Left colon (tissue), 2 donors: ENCODE measurements around the gene MEN1. TPM values are rescaled to one million over a fixed set of nuclear protein-coding genes. Genes with fewer than 3 reads are reported as not detected.

ENCODE experiments used
- ATAC-seq: fragments of 200-7000 bp; cut with Tn5 transposase; one replicate; pipeline ENCODE4 v1.9.1; 2020; ENCODE audit warnings: mild to moderate bottlenecking, moderate library complexity
- DNase-seq, 2 donors: peaks; one replicate each; pipeline ENCODE4 v3.0.0-alpha.2; 2020
- intact Hi-C, 2 donors: fragments of 100-400 bp; cut with DNase I in 1 of 2; cut with micrococcal nuclease in 1 of 2; formaldehyde crosslinking; loops; one replicate each; pipeline versions ENCODE4 v1.11.2 to v1.14.0; 2022; cut with DNase I, micrococcal nuclease
- total RNA-seq, 2 donors: library from RNA; stranded (reverse); fragmentation: NEBNext Ultra II Directional; extraction: Animal tissue kit (Norgen Biotek cat#: 25700); gene quantifications; one replicate each; pipeline ENCODE4 v1.2.1, GENCODE V29; 2021
- donor health status: DM: no; HTN: no; CAD: no.
- donor health status: DM: yes; HTN: yes; CAD: no.

MEN1 gene
- total RNA-seq, 2 donors from 2014 or later: 21.0 to 25.5 TPM

DNA sequence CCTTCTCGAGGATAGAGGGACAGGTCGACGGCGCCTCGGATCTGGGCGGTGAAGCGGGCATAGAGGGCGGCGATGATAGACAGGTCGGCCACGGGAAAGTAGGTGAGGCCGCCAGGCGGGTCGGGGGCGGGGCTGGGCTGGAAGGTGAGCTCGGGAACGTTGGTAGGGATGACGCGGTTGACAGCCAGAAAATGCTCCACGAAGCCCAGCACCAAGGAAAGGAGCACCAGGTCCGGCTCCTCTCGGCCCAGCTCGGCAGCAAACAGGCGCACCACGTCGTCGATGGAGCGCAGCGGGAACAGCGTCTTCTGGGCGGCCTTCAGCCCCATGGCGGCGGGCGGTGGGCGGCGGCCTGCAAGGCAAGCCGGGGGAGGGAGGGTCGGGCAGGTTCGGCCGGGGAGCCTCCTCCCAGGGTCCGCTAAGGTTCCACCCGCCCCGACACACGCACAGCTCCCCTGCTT is 540 bp downstream of the MEN1 start:
- ATAC-seq: peak; percentile 76
- intact Hi-C loops: no loop called here
- peak; percentile 71 to 81 for DNase-seq

- ATAC-seq (no peak), DNase-seq (no peak)
- intact Hi-C loops: no loop called here
Measured at GRCh38 chr11:64805481-64805880, 4.9 kb downstream of the MEN1 start.

- DNase-seq: no peak
- ATAC-seq: no peak
- intact Hi-C loops: no loop called here
Measured at GRCh38 chr11:64804346-64805210, 5.8 kb downstream of the MEN1 start.

DNA sequence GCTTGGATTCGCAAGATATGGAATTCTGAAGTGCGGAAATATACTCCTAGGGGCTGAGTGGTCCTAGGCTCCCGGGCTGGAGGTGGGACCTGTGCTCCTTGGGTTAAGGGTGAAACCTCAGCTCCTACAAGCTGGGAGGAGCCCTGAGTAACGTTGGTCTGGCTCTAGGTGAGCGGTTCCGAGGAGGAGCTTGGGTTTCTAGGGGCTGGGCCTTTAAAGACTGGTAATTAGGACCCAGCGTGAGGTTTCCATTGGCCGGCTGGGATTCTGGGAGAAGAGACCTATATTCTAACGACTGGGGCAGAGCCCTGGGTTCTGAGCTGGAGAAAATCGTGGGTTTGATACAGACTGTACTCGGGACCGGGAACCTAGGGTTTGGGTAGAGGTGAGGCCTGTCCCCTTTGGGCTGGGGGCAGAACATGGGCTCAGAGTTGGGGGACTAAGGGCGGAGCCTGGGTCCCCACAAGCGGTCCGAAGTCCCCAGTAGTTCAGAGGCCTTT is 6.5 kb downstream of the MEN1 start:
- intact Hi-C loops: no loop called here
- ATAC-seq (peak; percentile 36), DNase-seq (no peak)

DNA sequence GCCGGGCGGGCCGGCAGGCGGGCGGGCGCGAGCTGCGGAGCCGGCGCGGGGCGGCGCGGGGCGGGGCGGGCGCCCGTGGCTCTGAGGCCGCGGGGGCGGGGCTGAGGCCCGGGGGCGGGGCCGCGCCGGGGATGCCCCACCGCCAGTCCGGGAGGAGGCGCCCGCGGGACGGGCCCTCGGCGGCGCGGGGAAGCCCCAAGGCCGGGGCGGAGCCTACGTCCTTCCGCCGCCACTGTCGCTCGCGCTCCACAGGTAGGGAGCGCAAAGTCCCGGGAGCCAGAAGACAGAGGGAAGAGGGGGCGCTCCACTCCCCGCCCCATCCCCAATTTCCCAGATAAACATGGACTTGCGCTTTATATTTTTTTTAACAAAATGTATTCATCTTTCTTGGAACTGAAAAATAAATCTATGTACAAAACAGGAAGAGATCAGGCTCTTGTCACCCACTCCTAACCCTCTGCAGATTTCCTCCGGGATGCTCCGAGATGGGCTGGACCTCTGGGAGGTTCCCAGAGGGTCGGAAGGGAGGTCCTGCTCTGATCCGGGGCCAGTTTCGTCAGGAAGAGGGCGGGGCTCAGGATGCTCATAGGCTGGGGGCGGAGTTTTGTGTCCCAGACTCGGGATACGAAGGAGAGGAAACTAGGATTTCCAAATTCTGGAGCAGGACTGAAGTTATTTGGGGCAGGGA is 7.0 kb downstream of the MEN1 start, which contains the start of gene MAP4K2:
Gene MAP4K2 (minus strand): TSS at position 57 of the 688 bp plus-strand sequence. CDS start 65 bp downstream, outside the sequence.
- intact Hi-C loops: no loop called here
- ATAC-seq (peak; percentile 91), DNase-seq (peak; percentile 87 to 92)

- peak; percentile 3 for ATAC-seq
- peak in 1 of 2 donors; percentile 48 for DNase-seq
- intact Hi-C loops: no loop called here
Measured at GRCh38 chr11:64802370-64803157, 7.8 kb downstream of the MEN1 start.

DNA sequence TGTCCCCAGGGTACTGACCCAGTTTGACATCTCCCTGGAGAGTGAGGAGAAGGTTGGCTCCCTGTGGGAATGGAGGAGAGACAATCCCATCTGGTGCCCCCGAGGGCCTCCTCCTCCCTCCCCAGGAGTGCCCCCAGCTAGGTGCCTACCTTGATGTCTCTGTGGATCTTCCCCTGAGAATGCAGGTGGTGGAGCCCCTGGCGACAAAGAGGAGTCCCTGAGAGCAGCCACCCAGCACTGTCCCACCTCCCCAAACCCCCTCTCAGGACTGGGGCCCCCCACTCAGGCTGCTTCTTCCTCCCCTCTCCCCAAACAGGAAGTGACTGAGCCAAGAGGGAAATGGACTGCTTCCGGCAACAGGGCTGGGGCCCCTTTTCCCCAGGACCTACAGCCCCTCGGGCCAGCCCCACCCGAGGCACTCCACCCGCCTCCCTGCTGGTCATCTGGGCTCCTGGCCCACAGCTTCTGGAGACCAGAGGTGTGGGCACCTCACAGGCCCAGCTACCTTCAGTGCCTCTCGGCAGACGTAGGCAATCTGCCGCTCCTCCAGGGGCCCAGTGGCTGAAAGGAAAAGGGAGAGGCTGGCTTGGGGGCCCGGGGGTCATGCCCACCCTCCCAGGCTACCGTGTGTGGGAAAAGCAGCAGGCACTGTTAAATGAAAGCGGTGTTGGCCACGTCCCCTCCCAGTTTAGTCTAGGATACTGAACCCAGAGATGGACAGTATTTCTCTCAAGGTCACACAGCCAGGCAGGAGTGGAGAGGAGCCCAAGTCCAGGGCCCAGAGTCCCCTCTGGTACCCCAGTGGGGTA is 8.6 kb downstream of the MEN1 start:
- DNase-seq (no peak), ATAC-seq (no peak)
- intact Hi-C loops: no loop called here

GRCh38 chr11:64801158-64801464 is 9.2 kb downstream of the MEN1 start:
- intact Hi-C loops: no loop called here
- ATAC-seq: no peak
- DNase-seq: no peak

- intact Hi-C loops: no loop called here
- ATAC-seq: no peak
- no peak for DNase-seq
Measured at GRCh38 chr11:64800303-64801157, 9.8 kb downstream of the MEN1 start.

DNA sequence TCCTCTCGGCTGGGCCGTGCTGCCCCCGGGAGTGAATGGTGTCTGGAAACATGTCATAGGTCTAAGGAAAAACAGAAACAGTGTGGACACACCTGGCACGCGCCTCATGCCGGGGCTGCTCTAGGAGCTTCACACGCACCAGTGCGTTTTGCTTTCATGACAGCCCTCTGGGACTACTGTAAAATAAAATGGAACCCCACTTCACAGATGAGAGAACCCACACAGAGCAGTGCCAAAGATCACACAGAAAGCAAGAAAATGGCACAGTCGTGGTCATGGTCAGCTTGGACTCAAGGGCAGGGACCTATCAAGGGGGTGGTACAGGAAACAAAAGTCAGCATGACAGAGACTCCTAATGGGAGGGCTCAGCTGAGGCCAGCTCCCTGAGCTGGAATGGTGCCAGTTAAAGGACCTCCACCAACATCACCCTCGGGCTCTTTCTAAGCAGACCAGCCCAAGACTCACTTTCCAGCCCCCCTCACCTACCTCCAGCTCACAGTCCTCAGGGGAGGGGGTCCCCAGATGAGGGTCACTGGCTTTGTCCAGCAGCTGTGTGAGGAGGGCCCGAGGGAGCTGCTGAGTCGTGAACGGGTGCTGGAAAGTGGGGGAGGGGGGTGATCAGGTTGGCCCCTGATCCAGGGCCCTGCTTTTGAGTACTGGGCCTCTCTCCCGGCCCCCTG is 10.6 kb downstream of the MEN1 start:
- ATAC-seq: no peak
- no peak for DNase-seq
- intact Hi-C loops: no loop called here

DNA sequence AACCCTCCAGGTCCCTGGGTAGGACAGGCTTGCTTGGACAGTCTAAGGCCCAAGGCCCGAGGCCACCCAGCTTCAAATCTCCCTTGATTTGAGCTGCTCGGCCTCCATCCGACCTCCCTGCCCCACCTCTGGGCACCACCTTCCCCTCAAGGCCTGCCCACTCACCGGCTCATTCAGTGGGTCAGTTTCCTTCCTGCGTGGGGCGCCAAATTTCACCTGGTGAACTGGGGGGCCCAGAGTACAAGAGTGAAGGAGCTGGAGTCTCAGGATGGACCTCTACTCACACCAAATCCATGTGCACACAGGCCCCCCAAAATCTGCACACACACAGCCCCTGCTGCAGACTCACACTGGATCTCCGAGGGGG is 11.1 kb downstream of the MEN1 start:
- ATAC-seq (no peak), DNase-seq (no peak)

GRCh38 chr11:64796757-64797541 is 13.4 kb downstream of the MEN1 start:
- intact Hi-C loops: no loop called here
- ATAC-seq (no peak), DNase-seq (no peak)

More for the DNA sequence above, 11.1 kb downstream of the MEN1 start:
- intact Hi-C loops: no loop called here

- DNase-seq: no peak
- no peak for ATAC-seq
- intact Hi-C loops: no loop called here
Measured at GRCh38 chr11:64796047-64796756, 14.1 kb downstream of the MEN1 start.

GRCh38 chr11:64794526-64794925 is 15.8 kb downstream of the MEN1 start:
- intact Hi-C loops: no loop called here
- DNase-seq: no peak

GRCh38 chr11:64793271-64794160 is 16.8 kb downstream of the MEN1 start:
- intact Hi-C loops: no loop called here
- ATAC-seq: no peak

More at GRCh38 chr11:64794526-64794925, 15.8 kb downstream of the MEN1 start:
- no peak for ATAC-seq

More at GRCh38 chr11:64793271-64794160, 16.8 kb downstream of the MEN1 start:
- no peak for DNase-seq
